HG02610 (cell line): ENCODE data around the gene TMTC4.
"Not testable (repeated sequence)": the region's sequence is repeated elsewhere in the genome, so short reads cannot be mapped to it uniquely, and the experiment has no call there.

Experiments used
- ATAC-seq: cut with Tn5 transposase; IDR thresholded peaks from one replicate; pipeline ENCODE4 v1.9.1; 2021; ENCODE audit warnings: mild to moderate bottlenecking, moderate library complexity; ENCODE audit not compliant: unreplicated experiment

TMTC4 gene

DNA sequence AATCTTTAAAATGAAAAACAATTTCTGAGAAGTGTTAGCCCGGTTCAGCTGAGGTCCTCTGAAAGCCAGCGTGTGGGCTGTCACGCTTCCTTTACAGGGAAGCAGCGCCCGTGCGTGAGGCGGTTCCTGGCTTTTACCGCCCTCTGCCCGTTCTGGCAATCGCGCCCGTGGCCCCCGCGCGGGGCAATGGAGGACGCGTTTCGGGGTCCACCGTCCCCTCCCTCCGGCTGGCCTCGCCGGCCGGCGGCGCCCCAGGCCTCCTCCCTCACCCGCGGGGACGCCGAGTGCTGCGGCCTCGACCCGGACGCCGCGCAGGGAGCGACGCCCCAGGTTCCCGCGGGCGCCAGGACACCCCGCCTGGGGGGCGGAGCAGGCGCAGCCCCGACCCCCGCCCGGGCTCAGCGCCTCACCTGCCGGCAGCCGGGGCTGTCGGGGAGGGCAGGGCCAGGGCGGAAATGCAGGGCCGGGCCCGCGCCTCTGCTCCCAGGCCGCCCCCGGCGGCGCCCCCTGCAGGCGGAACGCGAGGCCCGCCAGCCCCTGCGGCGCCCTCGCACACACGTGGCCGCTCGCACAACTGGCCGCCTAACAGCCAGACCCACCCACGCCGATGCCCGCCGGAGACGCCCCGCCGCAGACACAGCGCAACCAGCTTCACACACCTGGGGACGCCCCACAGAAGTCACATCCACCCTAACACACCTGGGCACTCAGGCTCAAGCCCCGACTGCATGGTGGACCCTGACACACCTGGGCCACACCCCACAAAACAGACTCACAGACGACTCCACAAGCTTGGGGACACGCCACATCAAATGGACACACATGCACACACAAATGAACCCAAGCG lies 86.0 kb downstream of the TMTC4 start, which contains the start of gene GGACT:
GGACT (minus strand) TSS at position 459 of the 847 bp plus-strand sequence. CDS start 56,198 bp downstream, outside the sequence.
- peak; percentile 99 for ATAC-seq

DNA sequence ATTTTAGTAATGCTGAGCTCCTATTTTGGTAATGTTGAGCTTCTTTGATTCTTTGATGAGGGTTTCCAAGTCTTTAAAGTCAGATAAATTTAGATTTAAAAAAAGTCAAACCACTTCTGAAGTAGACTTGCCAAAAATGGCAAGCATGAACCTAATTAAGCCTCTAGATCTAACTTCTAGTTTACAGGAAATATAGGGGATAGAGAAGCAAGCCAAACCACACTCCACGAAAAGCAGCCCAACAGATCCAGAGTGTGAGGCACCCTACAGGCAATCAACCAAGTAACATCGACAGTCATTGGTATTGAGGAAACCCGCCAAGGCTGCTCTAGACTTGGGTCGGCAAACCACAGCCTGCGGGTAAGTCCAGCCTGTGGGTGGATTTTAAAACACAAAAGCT lies 89.7 kb downstream of the TMTC4 start:
- ATAC-seq, result no peak

DNA sequence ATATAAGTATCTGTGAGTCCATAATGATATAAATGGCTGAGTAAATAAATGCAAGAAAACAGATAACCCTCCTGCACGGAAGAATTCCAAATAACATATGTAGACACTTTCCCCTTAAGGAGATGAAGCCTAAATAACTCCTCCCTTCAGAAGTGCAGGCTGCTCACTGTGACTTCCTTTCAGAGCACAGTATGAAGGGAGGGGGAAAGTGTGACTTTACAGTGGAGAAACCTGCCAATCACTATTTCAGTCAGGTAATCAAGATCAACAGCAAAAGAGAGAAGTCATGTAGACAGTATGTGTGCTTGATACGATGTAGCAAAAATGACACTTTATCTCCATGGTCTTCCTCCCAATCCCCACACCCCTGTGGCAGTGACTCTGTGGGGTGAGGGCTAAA lies 93.1 kb downstream of the TMTC4 start:
- ATAC-seq, result no peak

DNA sequence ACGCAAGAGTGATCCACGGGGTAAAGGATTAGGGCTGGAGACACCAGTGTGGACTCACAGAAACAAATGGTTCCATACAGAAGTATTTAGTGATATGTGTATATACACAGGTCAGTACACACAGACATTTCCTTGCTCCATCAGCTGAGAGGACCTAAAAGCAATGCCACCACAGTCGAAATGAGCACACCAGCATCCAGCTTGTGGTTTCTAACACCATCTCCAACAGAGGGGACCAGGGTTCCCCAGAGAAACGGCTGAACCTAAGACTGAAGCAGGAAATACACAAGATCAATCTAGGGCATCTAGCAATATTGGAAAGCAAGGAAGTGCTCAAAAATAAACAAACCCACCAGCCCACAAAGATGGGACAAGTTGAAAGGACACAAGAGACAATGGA lies 93.6 kb downstream of the TMTC4 start:
- no peak for ATAC-seq

DNA sequence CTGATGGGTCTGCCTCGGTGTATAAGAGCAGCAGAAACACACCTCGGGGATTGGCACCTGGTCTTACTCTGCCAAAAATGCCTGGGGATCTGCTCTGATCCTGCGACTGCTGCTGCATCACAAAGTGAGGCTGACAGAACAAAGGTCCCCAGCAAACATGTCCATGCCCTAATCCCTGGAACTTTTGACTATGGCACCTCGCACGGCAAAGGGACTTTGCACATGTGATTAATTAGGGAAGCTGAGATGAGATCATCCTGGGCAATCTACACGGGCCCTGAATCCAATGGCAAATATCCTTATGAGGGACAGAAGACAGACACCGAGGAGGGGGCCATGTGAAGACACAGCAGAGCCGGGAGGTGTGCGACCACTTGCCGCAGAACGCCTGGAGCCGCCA lies 94.5 kb downstream of the TMTC4 start:
- no peak for ATAC-seq

DNA sequence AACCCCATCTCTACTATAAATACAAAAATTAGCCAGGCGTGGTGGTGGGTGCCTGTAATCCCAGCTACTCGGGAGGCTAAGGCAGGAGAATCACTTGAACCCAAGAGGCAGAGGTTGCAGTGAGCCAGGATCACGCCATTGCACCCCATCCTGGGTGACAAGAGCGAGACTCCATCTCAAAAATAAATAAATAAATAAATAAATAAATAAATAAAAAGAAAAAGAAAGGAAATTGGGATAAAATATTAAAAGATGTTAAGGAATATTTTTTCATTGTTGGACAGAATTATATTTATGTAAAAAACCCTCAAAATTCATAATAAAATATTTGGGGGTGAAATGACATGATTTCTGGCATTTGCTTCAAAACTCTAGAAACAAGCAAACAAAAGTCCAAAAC lies 97.4 kb downstream of the TMTC4 start:
- not testable (repeated sequence) for ATAC-seq

DNA sequence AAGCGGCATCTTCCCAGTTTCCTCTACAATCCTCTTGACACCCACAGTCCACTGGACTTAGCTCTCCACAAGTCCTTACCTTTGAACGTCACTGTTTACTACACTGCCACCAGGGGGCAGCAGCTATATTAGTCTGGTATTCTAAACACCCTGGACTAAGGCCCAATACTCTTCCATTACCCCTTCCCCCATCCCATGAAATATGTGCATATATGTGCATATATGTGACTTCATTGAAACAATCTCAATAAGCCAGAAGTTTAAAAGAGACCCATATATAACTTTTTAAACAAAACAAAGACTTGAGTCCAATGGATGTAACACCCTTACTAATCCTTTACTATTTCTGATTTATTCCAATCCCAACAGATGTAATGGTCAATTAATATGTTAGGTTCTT lies 101.5 kb downstream of the TMTC4 start:
- ATAC-seq, result peak; percentile 88

DNA sequence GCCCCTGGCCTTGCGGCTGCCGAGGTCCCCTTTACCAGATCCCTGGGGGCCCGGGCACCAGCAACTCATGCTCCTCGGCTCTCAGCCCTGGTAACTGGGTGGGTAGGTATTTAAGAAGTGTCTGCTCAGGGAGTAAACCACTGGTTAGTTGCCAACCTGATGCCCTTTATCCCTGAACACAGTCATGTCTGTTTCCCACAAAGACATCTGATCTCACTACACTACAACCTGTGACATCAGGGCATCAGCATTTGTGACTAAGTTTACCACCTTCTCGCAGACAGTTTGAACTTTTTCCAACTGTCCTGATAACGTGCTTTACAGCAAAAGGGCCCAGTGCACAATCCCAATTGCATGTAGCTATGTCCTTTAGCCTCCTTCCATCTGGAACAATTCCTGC lies 108.1 kb downstream of the TMTC4 start:
- ATAC-seq, result no peak

DNA sequence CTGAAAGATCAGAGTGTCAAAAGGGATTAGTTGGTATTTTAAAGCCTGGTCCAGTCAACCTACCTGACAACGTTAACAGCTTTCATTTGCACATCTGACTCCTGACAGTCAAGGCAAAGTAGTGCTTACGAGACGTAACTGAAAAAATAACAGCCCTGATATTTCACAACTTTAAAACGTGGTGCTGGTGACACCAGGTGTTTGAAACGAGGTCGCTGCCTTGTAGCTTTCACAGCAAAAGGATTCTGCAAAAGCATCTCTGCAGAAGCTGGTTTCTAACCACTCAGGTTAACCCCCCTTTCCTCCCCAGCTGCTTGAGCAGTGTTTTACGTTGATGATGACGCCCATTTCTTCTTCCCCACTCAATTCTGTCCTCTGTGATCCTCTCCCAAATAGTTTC lies 109.3 kb downstream of the TMTC4 start:
- ATAC-seq, result no peak

DNA sequence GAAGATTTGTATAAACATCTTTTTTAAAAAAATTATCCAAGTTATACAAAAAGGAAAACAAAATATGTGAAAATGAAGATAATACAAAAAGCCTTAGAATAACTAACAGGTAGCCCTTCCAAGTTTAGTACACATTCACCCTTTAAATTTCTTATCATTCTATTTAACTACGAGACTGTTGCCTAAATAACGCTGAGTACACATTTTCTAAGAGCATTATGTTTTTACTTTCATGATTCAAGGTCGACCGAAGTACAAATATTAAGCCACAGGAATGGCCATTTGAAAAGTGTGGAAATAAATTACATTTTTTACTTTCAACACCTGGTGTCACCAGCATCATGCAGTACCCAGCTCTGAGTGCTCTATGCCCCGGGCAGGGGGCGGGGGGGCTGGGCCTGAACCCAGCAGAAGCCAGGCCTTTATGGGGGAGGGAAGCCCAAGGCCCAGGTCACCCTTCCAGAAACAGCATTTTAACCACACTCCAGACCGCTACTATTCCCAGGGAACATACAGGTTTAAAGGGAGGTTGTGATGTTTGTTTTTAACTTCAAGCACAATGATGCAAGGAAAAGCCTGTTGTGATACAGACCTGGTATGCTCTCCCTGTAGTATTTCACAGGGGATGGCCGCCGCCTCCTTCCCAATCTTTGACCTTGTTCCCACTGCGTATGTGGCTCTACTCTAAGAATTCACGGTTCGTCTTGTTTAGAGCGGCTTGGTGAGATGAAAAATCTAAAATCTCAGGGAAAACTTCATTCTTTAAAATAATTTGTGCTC lies 110.0 kb downstream of the TMTC4 start:
- no peak for ATAC-seq

DNA sequence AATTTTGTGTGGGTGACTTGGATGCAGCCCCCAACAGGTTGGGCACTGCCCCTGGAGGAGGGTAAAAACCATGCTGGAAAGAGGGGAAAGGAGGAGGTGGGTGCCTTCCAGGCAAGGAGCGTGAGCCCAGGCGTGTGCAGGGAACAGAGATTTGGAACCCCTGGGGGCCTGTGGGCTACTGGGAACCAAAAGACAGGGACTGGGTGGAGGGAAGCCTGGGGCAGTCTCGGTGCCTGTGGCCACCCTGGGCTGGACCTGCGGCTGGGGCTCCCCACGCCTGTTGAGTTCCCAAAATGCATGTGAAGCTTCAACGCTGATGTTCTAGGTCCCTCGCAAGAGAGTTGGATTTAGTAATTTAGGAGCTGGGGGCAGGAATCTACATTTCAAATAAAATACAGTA lies 110.8 kb downstream of the TMTC4 start:
- no peak for ATAC-seq

DNA sequence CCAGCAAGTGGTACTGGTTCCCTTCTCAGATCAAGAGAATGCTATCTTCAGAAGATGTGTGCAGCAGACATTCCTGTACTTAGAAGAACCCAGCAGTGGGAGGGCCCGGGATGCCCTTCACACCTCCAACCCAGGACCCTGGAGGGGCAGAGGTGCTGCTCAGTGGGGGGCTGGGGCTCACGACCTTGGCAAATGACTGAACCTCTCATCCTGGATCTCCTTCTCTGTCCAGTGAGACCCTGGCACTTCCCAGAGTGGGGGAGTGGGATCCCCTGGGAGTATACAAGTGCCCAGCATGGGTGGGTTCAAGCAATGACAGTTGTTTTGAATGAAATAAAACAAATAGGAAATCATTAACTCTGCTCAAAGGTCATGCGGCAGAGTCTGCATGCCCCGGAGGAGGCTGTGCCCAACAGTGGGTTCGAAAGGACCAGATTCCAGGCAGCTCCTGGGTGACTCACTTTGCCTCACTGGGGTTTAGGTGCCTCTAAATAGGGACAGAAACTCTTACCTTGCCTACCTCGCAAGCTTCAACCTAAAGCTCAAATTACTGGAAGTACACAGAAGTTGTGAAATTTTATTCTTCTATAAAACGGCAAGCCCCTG lies 112.9 kb downstream of the TMTC4 start:
- ATAC-seq, result no peak

DNA sequence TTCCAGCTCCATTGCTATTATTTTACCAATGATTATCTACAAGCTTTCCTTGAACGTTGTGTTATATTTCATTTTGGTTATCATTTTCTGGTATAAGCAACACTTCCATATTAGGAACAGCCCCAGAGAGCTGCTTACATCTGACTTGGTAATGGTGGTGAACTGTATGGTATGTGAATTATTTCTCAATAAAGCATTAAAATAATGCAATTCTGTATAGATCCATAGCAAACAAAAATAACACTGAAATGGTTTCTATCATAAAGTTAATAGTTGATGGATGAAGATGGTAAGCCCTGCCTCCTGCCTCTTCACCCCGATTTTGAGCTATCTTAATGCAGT lies 113.5 kb downstream of the TMTC4 start:
- no peak for ATAC-seq

DNA sequence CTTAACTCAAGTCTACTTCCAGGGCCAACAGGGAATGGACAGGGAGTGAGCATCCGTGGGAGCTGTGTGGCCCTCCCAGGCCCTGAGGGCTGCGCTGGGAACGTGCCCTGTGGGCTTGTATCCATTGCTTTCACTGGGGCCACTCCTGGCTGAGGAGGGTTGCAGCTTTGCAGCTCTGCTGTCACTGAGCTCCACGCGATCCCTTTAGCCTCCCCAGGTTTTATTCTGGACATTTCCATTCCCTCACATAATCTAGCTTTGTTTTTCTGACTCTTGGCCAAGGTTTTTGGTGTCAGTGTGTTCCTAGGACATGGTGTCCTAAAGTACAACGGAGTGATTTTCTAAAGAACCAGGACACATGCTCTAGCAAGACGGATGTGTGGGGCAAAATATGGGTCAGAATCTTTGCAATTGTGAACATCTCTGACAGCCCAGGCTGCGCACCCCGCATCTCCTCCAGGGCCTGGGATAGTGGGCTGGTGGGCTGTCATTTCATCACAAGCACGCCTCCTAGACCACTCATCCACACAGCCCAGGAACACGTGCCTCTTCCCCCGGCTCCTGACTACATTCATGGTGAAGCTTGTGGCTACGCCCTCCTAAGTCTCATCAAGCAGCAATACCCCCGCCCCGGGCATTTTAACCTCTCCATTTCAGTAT lies 114.0 kb downstream of the TMTC4 start:
- no peak for ATAC-seq

DNA sequence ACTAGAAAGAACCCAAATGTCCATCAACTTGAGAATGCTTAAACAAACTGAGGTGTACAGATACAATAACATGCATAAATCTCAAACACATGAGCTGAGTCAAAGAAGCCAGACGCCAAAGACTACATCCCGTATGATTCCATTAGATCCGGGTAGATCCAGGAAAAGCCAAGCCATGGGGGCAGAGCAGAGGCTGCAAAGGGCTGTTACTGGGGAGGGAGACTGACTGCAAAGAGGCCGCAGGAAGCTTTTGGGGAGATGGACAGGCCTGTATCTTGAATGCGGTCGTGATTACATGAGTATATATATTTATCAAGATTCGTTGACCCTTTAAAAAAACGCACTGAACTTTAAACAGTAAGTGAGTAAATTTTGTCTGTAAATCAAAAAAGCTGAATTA lies 114.7 kb downstream of the TMTC4 start:
- ATAC-seq, result no peak
